OCI-LY7 (cell line): ENCODE results near the gene PTDSS2. TPM values are rescaled to one million over a fixed set of nuclear protein-coding genes. Genes with fewer than 3 reads are reported as not detected.

Source experiments
- BruUV-seq: library from RNA; stranded (reverse); fragments of 400-500 nt; replicated peaks from 2 replicates; lab custom pipeline; 2021; lab: Mats Ljungman, UMichigan
- CTCF ChIA-PET: fragments of 300-600 bp; sonication (Branson Sonifier 250); formaldehyde crosslinking; loops from one replicate; lab custom pipeline; 2022; ENCODE audit warnings: antibody characterized with exemption; ENCODE audit not compliant: unreplicated experiment; lab: Charles Lee
- POLR2A ChIA-PET: fragments of 300-600 bp; sonication (Branson Sonifier 250); formaldehyde crosslinking; loops from one replicate; lab custom pipeline; 2022; ENCODE audit warnings: antibody characterized with exemption; lab: Charles Lee
- DNase-seq: peaks from one replicate; pipeline ENCODE4 v3.0.0-alpha.2; 2015; ENCODE audit warnings: low spot score
- H2AFZ ChIP-seq: fragments of 200-600 bp; sonication (generic), shearing (Covaris generic); 2 replicates; pipeline ENCODE4 v1.6.1; 2014; ENCODE audit warnings: mild to moderate bottlenecking, antibody characterized with exemption, low read length, moderate library complexity
- H3K27ac ChIP-seq: fragments of 200-600 bp; sonication (generic); 2 replicates; pipeline ENCODE4 v1.5.1; 2014; ENCODE audit warnings: mixed run types, low read depth, mild to moderate bottlenecking, moderate library complexity, low read length, inconsistent platforms; ENCODE audit not compliant: poor library complexity, severe bottlenecking
- H3K36me3 ChIP-seq: fragments of 200-600 bp; sonication (generic); 2 replicates; pipeline ENCODE4 v1.6.1; 2014; ENCODE audit warnings: mild to moderate bottlenecking, antibody characterized with exemption, low read length, moderate library complexity, mixed read lengths; ENCODE audit not compliant: insufficient read depth
- H3K4me1 ChIP-seq: fragments of 200-600 bp; sonication (generic); 2 replicates; pipeline ENCODE4 v1.5.1; 2014; ENCODE audit warnings: mild to moderate bottlenecking, low read length; ENCODE audit not compliant: insufficient read depth, poor library complexity, severe bottlenecking
- H3K4me2 ChIP-seq: fragments of 200-600 bp; sonication (generic); 2 replicates; pipeline ENCODE4 v1.6.1; 2014; ENCODE audit warnings: mild to moderate bottlenecking, low read length
- H3K4me3 ChIP-seq: fragments of 200-600 bp; sonication (generic); 2 replicates; pipeline ENCODE4 v1.5.1; 2014; ENCODE audit warnings: mild to moderate bottlenecking, low read depth, low read length; ENCODE audit not compliant: poor library complexity, severe bottlenecking
- H3K79me2 ChIP-seq: fragments of 200-600 bp; sonication (generic); 2 replicates; pipeline ENCODE4 v1.6.1; 2016; ENCODE audit warnings: low read depth, mild to moderate bottlenecking, low read length, moderate library complexity, mixed read lengths; ENCODE audit not compliant: insufficient read depth
- H3K9me2 ChIP-seq: fragments of 200-600 bp; sonication (generic); 2 replicates; pipeline ENCODE4 v1.6.1; 2016; ENCODE audit warnings: mild to moderate bottlenecking, low read length, mixed read lengths; ENCODE audit not compliant: insufficient read depth
- H3K9me3 ChIP-seq: fragments of 200-600 bp; sonication (generic); 2 replicates; pipeline ENCODE4 v1.6.1; 2014; ENCODE audit warnings: mild to moderate bottlenecking, mixed run types, low read length, mixed read lengths
- H4K20me1 ChIP-seq: fragments of 200-600 bp; sonication (generic); 2 replicates; pipeline ENCODE4 v1.6.1; 2014; ENCODE audit warnings: mild to moderate bottlenecking, antibody characterized with exemption, low read length, moderate library complexity, mixed read lengths; ENCODE audit not compliant: insufficient read depth
- EZH2phosphoT487 ChIP-seq: fragments of 200-600 bp; sonication (generic); IDR thresholded peaks from 2 replicates; pipeline ENCODE4 v1.6.1; 2018; ENCODE audit warnings: low read depth, borderline replicate concordance, mild to moderate bottlenecking, mixed run types, antibody characterized with exemption, low read length, moderate library complexity, mixed read lengths
- intact Hi-C: fragments of 100-400 bp; cut with micrococcal nuclease; formaldehyde crosslinking; loops from one replicate; pipeline ENCODE4 v1.10.0; 2022; ENCODE audit not compliant: unreplicated experiment
- total RNA-seq, 2 experiments: library from RNA; depleted of rRNA in 1 of 2; stranded (reverse); fragments of >200 nt in 1 of 2; shearing (Covaris generic) in 1 of 2; gene quantifications; 2 replicates each; pipeline ENCODE4 v1.2.3, GENCODE V29; 2014 to 2022
- TF ChIP-seq, protein P1 (sequence below): fragments of 200-600 bp; sonication (generic); conservative IDR thresholded peaks from 2 replicates; pipeline ENCODE4 v1.5.1; 2014; ENCODE audit warnings: mild to moderate bottlenecking, antibody characterized with exemption, low read length, moderate library complexity, mixed read lengths

Gene PTDSS2
- total RNA-seq, 2 experiments from 2014 or later: 27.8 to 32.7 TPM

DNA sequence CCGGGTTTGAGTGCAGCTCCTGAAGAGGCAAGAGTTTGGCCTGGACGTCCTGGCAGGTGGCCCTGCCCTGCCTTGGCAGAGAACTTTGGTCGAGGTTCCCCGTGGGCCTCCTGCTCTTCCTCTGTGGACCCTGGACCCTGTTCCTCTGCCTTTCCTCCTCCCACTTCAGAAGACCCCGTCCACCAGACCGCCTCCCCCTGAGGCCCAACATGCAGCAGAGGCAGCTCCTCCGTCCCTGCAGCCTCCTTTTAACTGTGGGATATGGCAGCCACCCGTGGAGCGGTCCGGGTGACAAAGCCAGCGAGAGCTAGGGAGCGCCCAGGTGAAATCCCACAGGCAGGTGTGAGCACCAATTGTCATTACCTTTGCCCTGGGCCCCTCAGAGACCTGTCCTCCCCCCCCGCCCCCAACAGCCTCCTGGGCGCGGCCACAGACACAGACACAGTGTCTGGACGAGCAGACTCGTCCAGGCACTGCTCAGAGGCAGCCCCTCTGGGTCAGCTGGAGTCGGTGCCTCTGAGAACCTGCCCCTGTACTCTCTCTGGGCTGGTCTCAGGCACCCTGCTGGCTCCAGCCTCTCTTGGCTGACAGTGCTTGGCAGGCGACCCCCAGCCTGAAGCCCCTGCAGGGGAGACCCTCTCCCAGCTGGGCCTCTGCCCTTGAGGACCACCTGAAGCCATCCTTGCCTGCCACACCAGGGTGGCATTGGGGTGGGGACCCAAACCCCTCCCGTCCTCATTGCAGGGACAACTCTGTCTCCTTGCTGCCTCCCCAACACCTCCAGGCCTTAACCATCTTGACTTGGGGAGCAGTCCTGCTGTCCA lies 4.1 kb upstream of the PTDSS2 start:
- H3K4me2 ChIP-seq: no peak overlapping the region
- TF ChIP-seq EZH2phosphoT487: no peak
- TF ChIP-seq, protein P1, sequence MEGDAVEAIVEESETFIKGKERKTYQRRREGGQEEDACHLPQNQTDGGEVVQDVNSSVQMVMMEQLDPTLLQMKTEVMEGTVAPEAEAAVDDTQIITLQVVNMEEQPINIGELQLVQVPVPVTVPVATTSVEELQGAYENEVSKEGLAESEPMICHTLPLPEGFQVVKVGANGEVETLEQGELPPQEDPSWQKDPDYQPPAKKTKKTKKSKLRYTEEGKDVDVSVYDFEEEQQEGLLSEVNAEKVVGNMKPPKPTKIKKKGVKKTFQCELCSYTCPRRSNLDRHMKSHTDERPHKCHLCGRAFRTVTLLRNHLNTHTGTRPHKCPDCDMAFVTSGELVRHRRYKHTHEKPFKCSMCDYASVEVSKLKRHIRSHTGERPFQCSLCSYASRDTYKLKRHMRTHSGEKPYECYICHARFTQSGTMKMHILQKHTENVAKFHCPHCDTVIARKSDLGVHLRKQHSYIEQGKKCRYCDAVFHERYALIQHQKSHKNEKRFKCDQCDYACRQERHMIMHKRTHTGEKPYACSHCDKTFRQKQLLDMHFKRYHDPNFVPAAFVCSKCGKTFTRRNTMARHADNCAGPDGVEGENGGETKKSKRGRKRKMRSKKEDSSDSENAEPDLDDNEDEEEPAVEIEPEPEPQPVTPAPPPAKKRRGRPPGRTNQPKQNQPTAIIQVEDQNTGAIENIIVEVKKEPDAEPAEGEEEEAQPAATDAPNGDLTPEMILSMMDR: no peak
- DNase-seq: no peak
- BruUV-seq: no TSS peak
- ChIA-PET CTCF (no interaction called here), POLR2A (interaction anchor here (0.5 to 0.7 kb wide), 2 partner anchors 35 to 248 kb away, joined by 3 read pairs; no protein-coding TSS in a partner anchor)
- no peaks in the 10 kb centered on the region; the same call in 1 of the 2 replicates for H3K79me2 ChIP-seq
- H3K4me1 ChIP-seq: peaks cover 25% of the 10 kb centered on the region
- no peaks in the 10 kb centered on the region for H3K36me3 ChIP-seq
- H2AFZ ChIP-seq: peak overlapping the region; percentile 42
- H3K27ac ChIP-seq: no peak overlapping the region
- intact Hi-C loops: loop anchor here (5.0 kb wide), 1 partner anchor 91 kb away; the partner anchor contains the start of genes HRAS and LRRC56
- no peaks in the 10 kb centered on the region for H4K20me1 ChIP-seq
- no peaks in the 10 kb centered on the region for H3K9me2 ChIP-seq
- H3K4me3 ChIP-seq: no peak overlapping the region
- H3K9me3 ChIP-seq: no peaks in the 10 kb centered on the region

DNA sequence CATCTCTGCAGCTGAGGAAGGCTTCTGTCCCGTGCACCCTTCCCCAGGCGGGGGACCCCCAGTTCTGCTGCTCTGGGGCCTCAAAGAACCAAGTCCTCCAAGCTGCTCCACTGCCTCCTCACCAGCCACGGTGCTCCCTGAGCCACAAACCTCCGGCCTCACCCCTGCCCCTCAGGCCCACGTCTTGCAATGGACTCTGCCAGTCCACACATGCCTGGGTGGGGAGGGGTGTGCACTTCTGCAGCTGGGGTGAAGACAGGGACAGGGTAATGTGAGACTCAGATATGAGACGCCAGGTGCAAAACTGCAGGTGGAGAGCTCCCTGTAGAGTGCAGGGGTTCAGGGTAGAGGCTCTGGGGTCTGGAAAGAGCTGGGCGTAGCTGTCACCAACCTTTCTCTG lies 3.2 kb upstream of the PTDSS2 start:
- intact Hi-C loops: loop anchor here (5.0 kb wide), 1 partner anchor 90 kb away; the partner anchor contains the start of genes HRAS and LRRC56
- Histone ChIP-seq H3K4me3 (no peak overlapping the region), H3K9me3 (no peaks in the 10 kb centered on the region), H3K9me2 (no peaks in the 10 kb centered on the region), H3K27ac (no peak overlapping the region), H3K79me2 (no peaks in the 10 kb centered on the region; the same call in 1 of the 2 replicates), H3K4me1 (peaks cover 27% of the 10 kb centered on the region), H3K36me3 (no peaks in the 10 kb centered on the region), H2AFZ (peak overlapping the region; percentile 20; the same call in 1 of the 2 replicates), H4K20me1 (no peaks in the 10 kb centered on the region), H3K4me2 (no peak overlapping the region)
- BruUV-seq: no TSS peak
- peak; percentile 24 for DNase-seq
- CTCF ChIA-PET: interaction anchor here (0.5 to 1.0 kb wide), 2 partner anchors 39 to 84 kb away, joined by 3 to 5 read pairs; no protein-coding TSS in a partner anchor
- POLR2A ChIA-PET: interaction anchor here (0.5 kb wide), 1 partner anchor 34 kb away, joined by 3 read pairs; no protein-coding TSS in a partner anchor
- no peak for TF ChIP-seq EZH2phosphoT487
- TF ChIP-seq, protein P1: no peak
